Endothelial cell of umbilical vein (primary cell): Measurements from ENCODE around the gene IGF2BP2. TPM values are rescaled to one million over a fixed set of nuclear protein-coding genes. Genes with fewer than 3 reads are reported as not detected.

Experiments
- BruUV-seq: library from RNA; stranded (reverse); fragments of 400-500 nt; replicated peaks from 2 replicates; lab custom pipeline; 2021; lab: Mats Ljungman, UMichigan
- CTCF ChIA-PET: fragments of 300-600, 350-600 bp; sonication (Branson Sonifier 250); formaldehyde crosslinking; loops from one replicate; lab custom pipeline; 2021; ENCODE audit warnings: antibody characterized with exemption, inconsistent platforms; lab: Charles Lee
- POLR2A ChIA-PET: fragments of 300-600, 350-600 bp; sonication (Branson Sonifier 250); formaldehyde crosslinking; loops from one replicate; lab custom pipeline; 2021; ENCODE audit warnings: antibody characterized with exemption, inconsistent platforms; lab: Charles Lee
- DNase-seq: peaks from one replicate; pipeline ENCODE4 v3.0.0-alpha.2; 2011; ENCODE audit warnings: low read depth, low spot score
- FAIRE-seq: peaks from 2 replicates; lab custom pipeline; 2011; peaks lifted over from hg19 to GRCh38; lab: Jason Lieb, UNC
- H2AFZ ChIP-seq: 2 replicates; pipeline ENCODE4 v1.6.0; 2012; ENCODE audit warnings: low read depth, low read length, control low read depth, inconsistent platforms
- H3K27ac ChIP-seq: 2 replicates; pipeline ENCODE4 v1.5.1; 2011; ENCODE audit warnings: low read depth, mild to moderate bottlenecking, control low read depth, low read length, moderate library complexity; ENCODE audit not compliant: insufficient read depth
- H3K27me3 ChIP-seq, 2 experiments: 2 replicates each; pipeline versions ENCODE4 v1.6.0 to v1.6.1; 2011; ENCODE audit warnings: low read length in 2 of 2, mixed read lengths in 1 of 2; ENCODE audit not compliant: control insufficient read depth in 2 of 2, insufficient read depth in 2 of 2
- H3K36me3 ChIP-seq, 2 experiments: 2 replicates in 1 of 2; 3 replicates in 1 of 2; pipeline ENCODE4 v1.5.1; 2011; ENCODE audit warnings: low read length in 2 of 2, mild to moderate bottlenecking in 1 of 2, moderate library complexity in 1 of 2; ENCODE audit not compliant: control insufficient read depth in 2 of 2, insufficient read depth in 2 of 2; ENCODE audit errors: extremely low read depth in 1 of 2
- H3K4me1 ChIP-seq: 3 replicates; pipeline ENCODE4 v1.5.1; 2011; ENCODE audit warnings: mild to moderate bottlenecking, low read length; ENCODE audit not compliant: control insufficient read depth, insufficient read depth; ENCODE audit errors: extremely low read depth
- H3K4me2 ChIP-seq: 2 replicates; pipeline ENCODE4 v1.6.1; 2011; ENCODE audit warnings: low read length, control low read depth, mixed read lengths; ENCODE audit not compliant: insufficient read depth
- H3K4me3 ChIP-seq, 3 experiments: fragments of 200-600 bp in 1 of 3; sonication (generic), shearing (Covaris generic) in 1 of 3; replicated peaks in 1 of 3; 2 replicates each; pipeline ENCODE4 v1.5.1; 2011 to 2016; ENCODE audit warnings: control low read depth in 3 of 3, low read length in 3 of 3, mild to moderate bottlenecking in 2 of 3, inconsistent platforms in 1 of 3, low read depth in 1 of 3, moderate library complexity in 1 of 3; ENCODE audit not compliant: insufficient read depth in 1 of 3
- H3K79me2 ChIP-seq: 2 replicates; pipeline ENCODE4 v1.6.0; 2012; ENCODE audit warnings: low read length, inconsistent platforms; ENCODE audit not compliant: control insufficient read depth, insufficient read depth
- H3K9ac ChIP-seq: replicated peaks from 2 replicates; pipeline ENCODE3; 2011; ENCODE audit warnings: low read length, control low read depth; ENCODE audit not compliant: insufficient read depth; ENCODE audit errors: extremely low read depth
- H3K9me1 ChIP-seq: replicated peaks from 3 replicates; pipeline ENCODE4 v1.6.0; 2011; ENCODE audit warnings: mild to moderate bottlenecking, low read length; ENCODE audit not compliant: control insufficient read depth, insufficient read depth; ENCODE audit errors: extremely low read depth
- H3K9me3 ChIP-seq: replicated peaks from 2 replicates; pipeline ENCODE4 v1.5.1; 2012; ENCODE audit warnings: low read length, inconsistent platforms; ENCODE audit not compliant: control insufficient read depth, insufficient read depth
- H4K20me1 ChIP-seq: replicated peaks from 2 replicates; pipeline ENCODE3; 2011; ENCODE audit warnings: mild to moderate bottlenecking, low read length; ENCODE audit not compliant: control insufficient read depth, insufficient read depth; ENCODE audit errors: extremely low read depth
- CTCF ChIP-seq, 2 donors: IDR thresholded peaks; 1 replicate in 1 of 2; 2 replicates in 1 of 2; pipeline ENCODE4 v1.5.1; 2011; ENCODE audit warnings: low read length in 2 of 2, mild to moderate bottlenecking in 2 of 2, moderate library complexity in 2 of 2, control low read depth in 1 of 2, inconsistent platforms in 1 of 2, low read depth in 1 of 2; ENCODE audit not compliant: insufficient read depth in 1 of 2; ENCODE audit errors: extremely low read depth in 1 of 2
- EZH2 ChIP-seq: IDR thresholded peaks from 2 replicates; pipeline ENCODE4 v1.6.1; 2012; ENCODE audit warnings: borderline replicate concordance, low read depth, mild to moderate bottlenecking, moderate library complexity, low read length, inconsistent platforms; ENCODE audit not compliant: severe bottlenecking
- FOS ChIP-seq: IDR thresholded peaks from 2 replicates; pipeline ENCODE4 v1.6.1; 2011; ENCODE audit warnings: mild to moderate bottlenecking, low read length, moderate library complexity, borderline replicate concordance; ENCODE audit not compliant: insufficient read depth
- GATA2 ChIP-seq: IDR thresholded peaks from 2 replicates; pipeline ENCODE4 v1.7.0; 2011; ENCODE audit warnings: low read depth, mild to moderate bottlenecking, moderate library complexity, mixed read lengths, low read length; ENCODE audit not compliant: insufficient read length, insufficient read depth
- JUN ChIP-seq: IDR thresholded peaks from 2 replicates; pipeline ENCODE4 v1.6.1; 2011; ENCODE audit warnings: borderline replicate concordance, low read depth; ENCODE audit not compliant: insufficient read length, insufficient read depth
- MAX ChIP-seq: IDR thresholded peaks from 2 replicates; pipeline ENCODE4 v1.6.1; 2011; ENCODE audit not compliant: insufficient read depth, insufficient read length
- MYC ChIP-seq: IDR thresholded peaks from one replicate; pipeline ENCODE4 v1.6.1; 2011; ENCODE audit warnings: mild to moderate bottlenecking, low read depth, low read length
- POLR2A ChIP-seq: IDR thresholded peaks from 2 replicates; pipeline ENCODE4 v1.6.1; 2012; ENCODE audit warnings: low read depth, mild to moderate bottlenecking, control low read depth, low read length
- POLR2AphosphoS5 ChIP-seq: IDR thresholded peaks from 2 replicates; pipeline ENCODE4 v1.6.1; 2012; ENCODE audit warnings: low read depth, mild to moderate bottlenecking, control low read depth, low read length, moderate library complexity; ENCODE audit not compliant: insufficient read depth
- dilution Hi-C: fragments of 300-500 bp; cut with MboI; formaldehyde crosslinking; loops from one replicate; pipeline ENCODE4 v1.15.0; 2019; ENCODE audit warnings: low sequenced_read_pairs; ENCODE audit not compliant: extremely low pct_ligation_motif_present
- intact Hi-C: fragments of 100-400 bp; cut with micrococcal nuclease; formaldehyde crosslinking; loops from one replicate; pipeline ENCODE4 v1.10.0; 2022
- polyA plus RNA-seq, 4 experiments: library from polyadenylated mRNA; depleted of rRNA in 3 of 4; stranded (reverse) in 3 of 4; unstranded in 1 of 4; fragments of >200 nt; gene quantifications; 2 replicates each; pipeline versions ENCODE4 v1.2.1 to v1.2.3, GENCODE V29; 2011 to 2012; ENCODE audit warnings: missing spikeins in 1 of 4
- total RNA-seq: library from RNA; stranded (reverse); gene quantifications from 2 replicates; pipeline ENCODE4 v1.2.3, GENCODE V29; 2021

IGF2BP2 gene
- total and polyA plus RNA-seq, 2 donors (not counting 3 experiments of a cell fraction or from before 2014, with no cell fraction given): 10.7 to 130 TPM

- H3K9me3 ChIP-seq: no peaks in the 10 kb centered on the region
- H3K4me3 ChIP-seq: no peak overlapping the region
- H3K27me3 ChIP-seq: no peaks in the 10 kb centered on the region
- intact Hi-C loops: loop anchor here (10.0 kb wide), 1 partner anchor 886 kb away; the partner anchor contains the start of gene CRYGS
- no TSS peak for BruUV-seq
- peak overlapping the region; percentile 23 for H3K9ac ChIP-seq
- peak overlapping the region; percentile 5 for H3K4me2 ChIP-seq
- H3K36me3 ChIP-seq: peaks cover 11 to 28% of the 10 kb centered on the region in 2 experiments
- no peak overlapping the region for H2AFZ ChIP-seq
- DNase-seq (peak; percentile 67), FAIRE-seq (peak; percentile 84)
- ChIA-PET CTCF (interaction anchor here (0.6 to 7.6 kb wide), 9 partner anchors 19 to 619 kb away, joined by 3 to 223 read pairs (median 49); no protein-coding TSS in a partner anchor), POLR2A (interaction anchor here (0.6 to 1.1 kb wide), 2 partner anchors 155 to 279 kb away, joined by 3 to 5 read pairs; partner anchors contain the start of gene TRA2B)
- H4K20me1 ChIP-seq: no peaks in the 10 kb centered on the region
- dilution Hi-C loops: no loop called here
- H3K79me2 ChIP-seq: peaks cover 5% of the 10 kb centered on the region
- TF ChIP-seq JUN (peak; percentile 44), MYC (no peak), FOS (peak; percentile 76), POLR2AphosphoS5 (peak; percentile 50), GATA2 (peak; percentile 43)
- peak overlapping the region; percentile 76 for H3K27ac ChIP-seq
- H3K4me1 ChIP-seq: peaks cover 55% of the 10 kb centered on the region
- H3K9me1 ChIP-seq: no peaks in the 10 kb centered on the region
Measured at GRCh38 chr3:185658504-185658912, 166.3 kb downstream of the IGF2BP2 start.

GRCh38 chr3:185657691-185658503, 166.9 kb downstream of the IGF2BP2 start:
- H3K27me3 ChIP-seq: no peaks in the 10 kb centered on the region
- CTCF ChIA-PET: interaction anchor here (0.6 to 7.6 kb wide), 11 partner anchors 20 to 619 kb away, joined by 3 to 223 read pairs (median 5); no protein-coding TSS in a partner anchor
- peaks cover 55% of the 10 kb centered on the region for H3K4me1 ChIP-seq
- H3K9me1 ChIP-seq: no peaks in the 10 kb centered on the region
- DNase-seq (no peak), FAIRE-seq (no peak)
- H3K9me3 ChIP-seq: no peaks in the 10 kb centered on the region
- H3K27ac ChIP-seq: peak overlapping the region; percentile 76
- H3K79me2 ChIP-seq: peaks cover 5% of the 10 kb centered on the region
- intact Hi-C loops (loop anchor here (10.0 kb wide), 1 partner anchor 887 kb away; the partner anchor contains the start of gene CRYGS), dilution Hi-C loops (no loop called here)
- H3K36me3 ChIP-seq: peaks cover 11 to 29% of the 10 kb centered on the region in 2 experiments
- H2AFZ ChIP-seq: no peak overlapping the region
- TF ChIP-seq CTCF (IDR thresholded peaks at IDR 0.05; ENCODE audit: extremely low read depth in 1 of 2, insufficient read depth in 1 of 2, low read depth in 1 of 2, low read length in 2 of 2) (no peak), MAX (no peak), GATA2 (no peak), POLR2AphosphoS5 (no peak), EZH2 (no peak), JUN (no peak), POLR2A (no peak), FOS (no peak), MYC (no peak)
- POLR2A ChIA-PET: interaction anchor here (0.6 to 1.1 kb wide), 2 partner anchors 82 to 280 kb away, joined by 3 to 5 read pairs; partner anchors contain the start of gene TRA2B
- H3K9ac ChIP-seq: no peak overlapping the region
- no peak overlapping the region for H3K4me3 ChIP-seq
- TSS peak; percentile 10 for BruUV-seq
- H3K4me2 ChIP-seq: no peak overlapping the region
- no peaks in the 10 kb centered on the region for H4K20me1 ChIP-seq
